Measurements from ENCODE around the gene ABI3BP. TPM values are rescaled to one million over a fixed set of nuclear protein-coding genes. Genes with fewer than 3 reads are reported as not detected.

The ABI3BP gene
- polyA plus RNA-seq, 3 donors, result not detected

- WGBS (ENCODE audit: insufficient coverage), result 91% methylated on average over 4 of the region's 10 CpGs
- Histone ChIP-seq H3K27ac (ENCODE audit: low read depth in 1 of 2, low read length in 2 of 2) (no peak overlapping the region), H4K20me1 (ENCODE audit: insufficient read depth, low read length) (no peaks in the 10 kb centered on the region), H3K4me2 (replicated peaks; ENCODE audit: extremely low read depth, low read length, poor library complexity, severe bottlenecking) (no peak overlapping the region), H3K36me3 (replicated peaks in 1 of 2; ENCODE audit: control insufficient read depth in 1 of 2, insufficient read depth in 2 of 2, low read length in 2 of 2) (no peaks in the 10 kb centered on the region), H3K4me1 (ENCODE audit: control insufficient read depth in 1 of 2, insufficient read depth in 2 of 2, low read length in 2 of 2) (no peaks in the 10 kb centered on the region), H3K9me3 (replicated peaks in 1 of 2; ENCODE audit: control insufficient read depth in 1 of 2, insufficient read depth in 1 of 2, low read length in 2 of 2) (no peaks in the 10 kb centered on the region), H3K27me3 (ENCODE audit: control insufficient read depth in 2 of 2, insufficient read depth in 2 of 2, low read length in 2 of 2) (no peaks in the 10 kb centered on the region), H3K4me3 (replicated peaks in 1 of 3; ENCODE audit: low read depth in 2 of 3, low read length in 3 of 3) (no peak overlapping the region), H2AFZ (ENCODE audit: insufficient read depth, low read depth, low read length, poor library complexity, severe bottlenecking) (no peak overlapping the region), H3K79me2 (ENCODE audit: insufficient read depth, low read length) (no peaks in the 10 kb centered on the region), H3K9ac (ENCODE audit: insufficient read depth, low read length, poor library complexity, severe bottlenecking) (no peak overlapping the region)
- peaks cover 0 to 6% (median 0%) of the 10 kb centered on the region in 7 donors for H3K9me3 Mint-ChIP-seq
- intact Hi-C loops (cut with micrococcal nuclease), result no loop called here
- no peak overlapping the region for H3K4me3 Mint-ChIP-seq
- H3K36me3 Mint-ChIP-seq, result no peaks in the 10 kb centered on the region
- peaks cover 0 to 2% (median 2%) of the 10 kb centered on the region in 3 donors for H3K27me3 Mint-ChIP-seq (ENCODE audit: low read depth in 3 of 3)
- no peak for DNase-seq
- no peak for TF ChIP-seq CTCF (IDR thresholded peaks at IDR 0.05)
- H3K27ac Mint-ChIP-seq, result no peak overlapping the region
- no peaks in the 10 kb centered on the region for H3K4me1 Mint-ChIP-seq
Measured at GRCh38 chr3:100915706-100916495, 77.3 kb downstream of the ABI3BP start.

- H3K36me3 Mint-ChIP-seq, result no peaks in the 10 kb centered on the region
- H3K27me3 Mint-ChIP-seq (ENCODE audit: low read depth in 3 of 3), result peaks cover 0 to 2% (median under 1%) of the 10 kb centered on the region in 3 donors
- H3K27ac Mint-ChIP-seq, result no peak overlapping the region
- H3K79me2 ChIP-seq (ENCODE audit: insufficient read depth, low read length), result no peaks in the 10 kb centered on the region
- peaks cover 0 to 5% (median 0%) of the 10 kb centered on the region in 7 donors for H3K9me3 Mint-ChIP-seq
- H3K4me1 ChIP-seq (ENCODE audit: control insufficient read depth in 1 of 2, insufficient read depth in 2 of 2, low read length in 2 of 2), result no peaks in the 10 kb centered on the region
- no peaks in the 10 kb centered on the region for H4K20me1 ChIP-seq (ENCODE audit: insufficient read depth, low read length)
- H3K27me3 ChIP-seq (ENCODE audit: control insufficient read depth in 2 of 2, insufficient read depth in 2 of 2, low read length in 2 of 2), result no peaks in the 10 kb centered on the region
- H3K36me3 ChIP-seq (replicated peaks in 1 of 2; ENCODE audit: control insufficient read depth in 1 of 2, insufficient read depth in 2 of 2, low read length in 2 of 2), result no peaks in the 10 kb centered on the region
- H3K9ac ChIP-seq (ENCODE audit: insufficient read depth, low read length, poor library complexity, severe bottlenecking), result no peak overlapping the region
- DNase-seq, result no peak
- no peak overlapping the region for H3K4me3 Mint-ChIP-seq
- H2AFZ ChIP-seq (ENCODE audit: insufficient read depth, low read depth, low read length, poor library complexity, severe bottlenecking), result no peak overlapping the region
- no peak overlapping the region for H3K4me2 ChIP-seq (replicated peaks; ENCODE audit: extremely low read depth, low read length, poor library complexity, severe bottlenecking)
- no peaks in the 10 kb centered on the region for H3K4me1 Mint-ChIP-seq
- H3K9me3 ChIP-seq (replicated peaks in 1 of 2; ENCODE audit: control insufficient read depth in 1 of 2, insufficient read depth in 1 of 2, low read length in 2 of 2), result no peaks in the 10 kb centered on the region
- no peak for TF ChIP-seq CTCF (IDR thresholded peaks at IDR 0.05)
- intact Hi-C loops (cut with micrococcal nuclease), result no loop called here
- WGBS (ENCODE audit: insufficient coverage), result 96% methylated on average over 3 of the region's 5 CpGs
- no peak overlapping the region for H3K4me3 ChIP-seq (replicated peaks in 1 of 3; ENCODE audit: low read depth in 2 of 3, low read length in 3 of 3)
- H3K27ac ChIP-seq (ENCODE audit: low read depth in 1 of 2, low read length in 2 of 2), result no peak overlapping the region
Measured at GRCh38 chr3:100913870-100914648, 79.2 kb downstream of the ABI3BP start.

Measured in CD14-positive monocyte (primary cell).